Midbrain (tissue), 1 donor: Measurements from ENCODE around the gene DELE1.

Source experiments
- DNase-seq: peaks from one replicate; lab custom pipeline; 2025; lab: John Stamatoyannopoulos, UW

The DELE1 gene

GRCh38 chr5:141923448-141924313 is at the start of gene DELE1:
TSS of gene DELE1 (plus strand) at chr5:141923871. CDS start at chr5:141923942, 71 bp downstream.
- peak; percentile 92 for DNase-seq

GRCh38 chr5:141873933-141874261 is 49.8 kb upstream of the DELE1 start:
- no peak for DNase-seq

GRCh38 chr5:141874262-141874964 is 49.3 kb upstream of the DELE1 start:
- DNase-seq = no peak

GRCh38 chr5:141875022-141875740 is 48.5 kb upstream of the DELE1 start:
- DNase-seq = no peak

GRCh38 chr5:141875795-141876627 is 47.7 kb upstream of the DELE1 start:
- DNase-seq = no peak

- no peak for DNase-seq
Observed at GRCh38 chr5:141876628-141877355, 46.9 kb upstream of the DELE1 start.

GRCh38 chr5:141877356-141878185 is 46.1 kb upstream of the DELE1 start:
- no peak for DNase-seq

GRCh38 chr5:141878186-141878710 is 45.4 kb upstream of the DELE1 start, which contains the start of gene PCDH1:
TSS of gene PCDH1 (minus strand) at chr5:141878410. CDS start at chr5:141878262, 148 bp downstream.
- peak; percentile 85 for DNase-seq

GRCh38 chr5:141878711-141879425 is 44.8 kb upstream of the DELE1 start:
- peak; percentile 97 for DNase-seq

- no peak for DNase-seq
Observed at GRCh38 chr5:141879426-141879759, 44.3 kb upstream of the DELE1 start.

- peak; percentile 82 for DNase-seq
Observed at GRCh38 chr5:141879941-141880738, 43.5 kb upstream of the DELE1 start.

GRCh38 chr5:141880961-141881801 is 42.5 kb upstream of the DELE1 start:
- DNase-seq = no peak

- no peak for DNase-seq
Observed at GRCh38 chr5:141881886-141882285, 41.8 kb upstream of the DELE1 start.

GRCh38 chr5:141882594-141883183 is 41.0 kb upstream of the DELE1 start:
- DNase-seq = peak; percentile 42

- peak; percentile 66 for DNase-seq
Observed at GRCh38 chr5:141883184-141883891, 40.3 kb upstream of the DELE1 start.

- no peak for DNase-seq
Observed at GRCh38 chr5:141883892-141884318, 39.8 kb upstream of the DELE1 start.
